Progenitor cell of endocrine pancreas (in vitro differentiated cells): Measurements from ENCODE around the gene TNIK. TPM values are rescaled to one million over a fixed set of nuclear protein-coding genes. Genes with fewer than 3 reads are reported as not detected.

Source experiments
- DNase-seq: peaks from one replicate; pipeline ENCODE4 v3.0.0; 2021; ENCODE audit warnings: low spot score; ENCODE audit not compliant: unreplicated experiment
- H3K27ac Mint-ChIP-seq: 2 replicates; pipeline ENCODE4 v1.8.0; 2021; ENCODE audit warnings: mild to moderate bottlenecking, moderate library complexity, mixed read lengths
- H3K27me3 Mint-ChIP-seq: 2 replicates; pipeline ENCODE4 v1.8.0; 2021; ENCODE audit warnings: mixed read lengths
- H3K36me3 Mint-ChIP-seq: 2 replicates; pipeline ENCODE4 v1.8.0; 2022; ENCODE audit warnings: mixed read lengths; ENCODE audit not compliant: insufficient read depth
- H3K4me1 Mint-ChIP-seq: 2 replicates; pipeline ENCODE4 v1.8.0; 2021; ENCODE audit warnings: low read depth, mixed read lengths
- H3K4me3 Mint-ChIP-seq: 2 replicates; pipeline ENCODE4 v1.8.0; 2021; ENCODE audit warnings: low read depth, mild to moderate bottlenecking, moderate library complexity, mixed read lengths
- H3K9me3 Mint-ChIP-seq: 2 replicates; pipeline ENCODE4 v1.8.0; 2021; ENCODE audit warnings: low read depth, mixed read lengths
- CTCF ChIP-seq: fragments of 200-600 bp; sonication (generic); IDR thresholded peaks from one replicate; pipeline ENCODE4 v1.5.0; 2021; ENCODE audit warnings: antibody characterized with exemption, mild to moderate bottlenecking; ENCODE audit not compliant: unreplicated experiment
- total RNA-seq: library from RNA; stranded (reverse); gene quantifications from 2 replicates; pipeline ENCODE4 v1.2.1, GENCODE V29; 2021

The TNIK gene
- total RNA-seq, 1 donor from 2014 or later = 15.7 TPM

- H3K4me1 Mint-ChIP-seq = peaks cover 2% of the 10 kb centered on the region
- no peaks in the 10 kb centered on the region for H3K36me3 Mint-ChIP-seq
- no peak overlapping the region for H3K4me3 Mint-ChIP-seq
- H3K27me3 Mint-ChIP-seq = peaks cover 5% of the 10 kb centered on the region
- TF ChIP-seq CTCF = no peak
- H3K9me3 Mint-ChIP-seq = no peaks in the 10 kb centered on the region
- DNase-seq = no peak
- no peak overlapping the region for H3K27ac Mint-ChIP-seq
These were observed 61.9 kb downstream of the TNIK start for GRCh38 chr3:171398343-171398742.

DNA sequence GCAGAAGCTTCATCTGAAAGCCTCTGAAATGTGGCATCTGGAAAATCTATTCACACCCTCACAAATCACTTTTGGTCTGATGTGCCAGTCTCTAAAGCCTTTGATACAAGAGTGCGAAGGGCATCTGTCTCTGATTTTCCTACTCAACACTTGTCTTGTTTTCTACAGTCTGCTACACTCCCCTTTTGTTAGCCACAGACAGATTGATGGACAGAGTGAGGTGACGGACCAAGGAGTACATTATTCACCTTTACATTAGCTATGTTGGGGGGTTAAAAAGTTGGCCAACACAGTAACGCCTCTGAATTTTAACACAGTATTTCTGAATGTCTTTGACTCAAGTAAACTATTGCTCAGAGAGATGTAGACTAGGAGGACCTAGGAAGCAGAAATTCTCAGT, 63.1 kb downstream of the TNIK start:
- DNase-seq = no peak
- H3K9me3 Mint-ChIP-seq = no peaks in the 10 kb centered on the region
- H3K27ac Mint-ChIP-seq = no peak overlapping the region
- no peak for TF ChIP-seq CTCF
- H3K4me3 Mint-ChIP-seq = no peak overlapping the region
- peaks cover 5% of the 10 kb centered on the region for H3K27me3 Mint-ChIP-seq
- peaks cover 6% of the 10 kb centered on the region for H3K4me1 Mint-ChIP-seq
- H3K36me3 Mint-ChIP-seq = no peaks in the 10 kb centered on the region

DNA sequence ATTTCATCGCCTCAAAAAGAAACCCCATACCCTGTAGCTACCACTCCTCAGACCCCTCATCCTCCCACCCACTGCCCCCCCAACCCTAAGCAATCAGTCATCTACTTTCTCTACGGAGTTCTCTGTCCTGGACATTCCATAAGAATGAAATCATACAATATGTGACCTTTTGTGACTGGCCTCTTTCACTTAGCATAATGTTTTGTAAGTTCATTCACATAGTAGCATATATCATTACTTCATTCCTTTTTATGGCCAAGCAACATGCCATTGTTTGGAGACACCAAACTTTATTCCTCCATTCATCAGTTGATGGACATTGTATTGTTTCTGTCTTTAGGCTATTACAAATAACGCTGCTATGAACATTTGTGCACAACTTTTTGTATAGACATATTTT, 64.2 kb downstream of the TNIK start:
- no peak overlapping the region for H3K27ac Mint-ChIP-seq
- peaks cover 6% of the 10 kb centered on the region for H3K4me1 Mint-ChIP-seq
- H3K4me3 Mint-ChIP-seq = no peak overlapping the region
- H3K9me3 Mint-ChIP-seq = peaks cover 6% of the 10 kb centered on the region
- H3K36me3 Mint-ChIP-seq = peaks cover under 1% of the 10 kb centered on the region
- H3K27me3 Mint-ChIP-seq = no peaks in the 10 kb centered on the region
- DNase-seq = no peak
- TF ChIP-seq CTCF = no peak

- TF ChIP-seq CTCF = no peak
- no peak for DNase-seq
These were observed 67.0 kb downstream of the TNIK start for GRCh38 chr3:171393032-171393744.

DNA sequence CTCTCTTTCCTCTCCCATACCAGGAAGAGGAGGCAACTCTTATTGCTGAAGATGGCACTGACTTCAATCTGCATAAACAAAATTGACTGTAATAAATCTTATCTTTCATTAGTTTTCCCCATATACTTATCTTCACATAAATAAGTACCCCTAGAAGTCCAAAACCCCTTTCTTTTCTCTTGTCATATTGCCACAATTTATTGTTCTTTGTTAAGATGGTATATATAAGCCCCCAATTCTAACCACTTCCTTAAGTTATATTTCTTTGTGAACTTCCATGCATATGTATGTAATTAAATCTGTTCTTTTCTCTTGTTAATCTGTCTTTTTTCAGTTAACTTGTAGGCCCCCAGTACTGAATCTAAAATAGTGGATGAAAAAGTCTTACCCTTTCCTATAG, 68.8 kb downstream of the TNIK start:
- Mint-ChIP-seq H3K4me3 (no peak overlapping the region), H3K4me1 (peaks cover 14% of the 10 kb centered on the region), H3K9me3 (peaks cover 6% of the 10 kb centered on the region), H3K36me3 (peaks cover 1% of the 10 kb centered on the region), H3K27ac (no peak overlapping the region), H3K27me3 (no peaks in the 10 kb centered on the region)
- TF ChIP-seq CTCF = no peak
- no peak for DNase-seq

More at GRCh38 chr3:171393032-171393744, 67.0 kb downstream of the TNIK start:
- no peak overlapping the region for H3K27ac Mint-ChIP-seq
- H3K27me3 Mint-ChIP-seq = no peaks in the 10 kb centered on the region
- no peak overlapping the region for H3K4me3 Mint-ChIP-seq
- peaks cover 6% of the 10 kb centered on the region for H3K4me1 Mint-ChIP-seq
- peaks cover 6% of the 10 kb centered on the region for H3K9me3 Mint-ChIP-seq
- peaks cover 1% of the 10 kb centered on the region for H3K36me3 Mint-ChIP-seq
